22Rv1 (cell line): ENCODE results near the gene ANK3.

ENCODE experiments used
- ZFX ChIP-seq: fragments of 450-650 bp; IDR thresholded peaks from 2 replicates; pipeline ENCODE4 v1.6.1; 2017; ENCODE audit warnings: antibody characterized with exemption, borderline replicate concordance
- TF ChIP-seq, protein P1 (sequence below): fragments of 450-650 bp; IDR thresholded peaks from 2 replicates; pipeline ENCODE4 v1.5.1; 2017; ENCODE audit warnings: mild to moderate bottlenecking

- TF ChIP-seq, protein P1, sequence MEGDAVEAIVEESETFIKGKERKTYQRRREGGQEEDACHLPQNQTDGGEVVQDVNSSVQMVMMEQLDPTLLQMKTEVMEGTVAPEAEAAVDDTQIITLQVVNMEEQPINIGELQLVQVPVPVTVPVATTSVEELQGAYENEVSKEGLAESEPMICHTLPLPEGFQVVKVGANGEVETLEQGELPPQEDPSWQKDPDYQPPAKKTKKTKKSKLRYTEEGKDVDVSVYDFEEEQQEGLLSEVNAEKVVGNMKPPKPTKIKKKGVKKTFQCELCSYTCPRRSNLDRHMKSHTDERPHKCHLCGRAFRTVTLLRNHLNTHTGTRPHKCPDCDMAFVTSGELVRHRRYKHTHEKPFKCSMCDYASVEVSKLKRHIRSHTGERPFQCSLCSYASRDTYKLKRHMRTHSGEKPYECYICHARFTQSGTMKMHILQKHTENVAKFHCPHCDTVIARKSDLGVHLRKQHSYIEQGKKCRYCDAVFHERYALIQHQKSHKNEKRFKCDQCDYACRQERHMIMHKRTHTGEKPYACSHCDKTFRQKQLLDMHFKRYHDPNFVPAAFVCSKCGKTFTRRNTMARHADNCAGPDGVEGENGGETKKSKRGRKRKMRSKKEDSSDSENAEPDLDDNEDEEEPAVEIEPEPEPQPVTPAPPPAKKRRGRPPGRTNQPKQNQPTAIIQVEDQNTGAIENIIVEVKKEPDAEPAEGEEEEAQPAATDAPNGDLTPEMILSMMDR, result no peak
- TF ChIP-seq ZFX, result no peak
Observed at GRCh38 chr10:60281792-60282353, 107.8 kb downstream of the ANK3 start.
